HG03064 (cell line): ENCODE results near the gene LUC7L3.

Experiments
- ATAC-seq: cut with Tn5 transposase; IDR thresholded peaks from one replicate; pipeline ENCODE4 v1.9.1; 2021; ENCODE audit warnings: low read depth; ENCODE audit not compliant: unreplicated experiment

LUC7L3 gene

GRCh38 chr17:50685691-50686493 is 33.5 kb upstream of the LUC7L3 start:
- no peak for ATAC-seq

DNA sequence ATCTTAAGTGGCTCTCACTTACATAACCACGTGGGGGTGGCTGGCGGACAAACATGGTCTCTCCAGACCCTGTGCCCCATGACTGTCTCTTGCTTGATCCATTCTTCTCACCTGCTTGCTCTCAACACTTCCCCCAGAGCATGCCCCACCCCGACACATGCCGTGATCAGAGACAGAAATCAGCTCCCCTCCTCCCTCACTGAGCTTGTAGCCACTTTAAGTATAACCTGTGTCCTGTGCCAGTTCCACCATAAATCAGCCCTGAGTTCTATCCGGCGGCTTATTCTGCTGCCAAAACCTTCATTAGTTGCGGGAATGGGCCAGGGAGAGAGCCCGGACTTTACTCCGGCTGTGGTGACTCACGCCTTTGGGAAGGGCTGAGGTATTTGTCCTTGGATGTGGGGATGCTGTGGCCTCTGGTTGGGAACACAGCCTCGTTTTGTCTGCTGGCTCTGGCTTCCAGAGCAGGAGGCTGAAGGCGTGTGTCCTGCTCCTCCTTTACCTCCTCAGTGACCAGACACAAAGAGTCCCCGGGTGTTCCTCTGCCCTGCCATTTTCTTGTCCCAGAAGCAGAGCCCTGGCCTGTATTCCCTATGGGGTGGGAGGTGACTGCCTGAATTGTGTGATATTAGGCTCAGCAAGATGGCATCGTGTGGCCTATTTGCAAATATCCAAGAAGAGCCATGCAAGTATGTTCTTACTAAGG is 32.8 kb upstream of the LUC7L3 start:
- ATAC-seq, result no peak

DNA sequence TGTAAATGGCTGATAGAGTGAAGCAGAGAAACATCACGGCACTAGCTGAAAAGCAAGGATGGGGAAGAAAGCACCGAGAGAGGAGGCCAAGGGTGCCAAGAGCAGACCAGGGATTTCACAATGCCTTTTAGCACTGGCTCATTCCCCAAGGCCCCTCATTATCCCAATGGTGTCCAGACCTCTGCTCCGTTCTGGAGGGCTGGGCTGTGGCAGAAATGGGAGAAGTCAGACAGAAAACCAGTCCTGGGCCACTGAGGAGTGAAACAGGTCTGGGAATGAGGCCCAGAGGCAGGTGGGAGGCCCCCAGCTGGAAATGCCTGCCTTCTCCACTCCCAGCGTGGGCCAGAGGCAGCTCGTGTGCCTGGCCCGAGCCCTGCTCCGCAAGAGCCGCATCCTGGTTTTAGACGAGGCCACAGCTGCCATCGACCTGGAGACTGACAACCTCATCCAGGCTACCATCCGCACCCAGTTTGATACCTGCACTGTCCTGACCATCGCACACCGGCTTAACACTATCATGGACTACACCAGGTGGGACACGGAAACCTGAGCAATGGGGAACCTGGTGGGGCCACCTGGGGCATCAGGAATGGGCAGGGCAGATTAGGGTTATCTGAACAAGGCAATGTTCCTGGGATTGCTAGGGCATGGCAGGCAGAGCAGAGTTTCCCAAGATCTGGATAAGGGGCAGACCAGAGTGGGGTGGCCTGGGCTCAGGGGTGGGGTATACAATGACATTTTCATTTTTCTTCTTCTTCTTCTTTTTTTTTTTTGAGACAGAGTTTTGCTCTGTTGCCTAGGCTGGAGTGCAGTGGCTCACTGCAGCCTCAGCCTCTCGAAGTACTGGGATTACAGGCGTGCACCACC is 32.0 kb upstream of the LUC7L3 start:
- ATAC-seq, result no peak

- ATAC-seq, result no peak
These were observed 31.2 kb upstream of the LUC7L3 start for GRCh38 chr17:50688245-50688644.

- ATAC-seq, result no peak
These were observed 30.2 kb upstream of the LUC7L3 start for GRCh38 chr17:50689251-50689650.

GRCh38 chr17:50689956-50690886 is 29.2 kb upstream of the LUC7L3 start:
- ATAC-seq, result no peak

DNA sequence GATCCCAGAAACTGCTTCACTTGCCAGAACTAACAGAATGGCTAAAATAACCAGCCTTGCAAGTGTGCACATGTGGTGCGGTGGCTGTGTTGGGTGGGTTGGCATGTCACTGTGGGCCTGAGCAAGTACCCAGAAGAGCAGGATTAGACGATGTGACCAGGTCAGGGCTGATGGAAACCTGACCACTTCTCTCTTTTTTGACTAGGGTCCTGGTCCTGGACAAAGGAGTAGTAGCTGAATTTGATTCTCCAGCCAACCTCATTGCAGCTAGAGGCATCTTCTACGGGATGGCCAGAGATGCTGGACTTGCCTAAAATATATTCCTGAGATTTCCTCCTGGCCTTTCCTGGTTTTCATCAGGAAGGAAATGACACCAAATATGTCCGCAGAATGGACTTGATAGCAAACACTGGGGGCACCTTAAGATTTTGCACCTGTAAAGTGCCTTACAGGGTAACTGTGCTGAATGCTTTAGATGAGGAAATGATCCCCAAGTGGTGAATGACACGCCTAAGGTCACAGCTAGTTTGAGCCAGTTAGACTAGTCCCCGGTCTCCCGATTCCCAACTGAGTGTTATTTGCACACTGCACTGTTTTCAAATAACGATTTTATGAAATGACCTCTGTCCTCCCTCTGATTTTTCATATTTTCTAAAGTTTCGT is 28.4 kb upstream of the LUC7L3 start:
- ATAC-seq, result no peak

- no peak for ATAC-seq
These were observed 27.6 kb upstream of the LUC7L3 start for GRCh38 chr17:50691550-50692447.

- no peak for ATAC-seq
These were observed 26.9 kb upstream of the LUC7L3 start for GRCh38 chr17:50692448-50693035.

DNA sequence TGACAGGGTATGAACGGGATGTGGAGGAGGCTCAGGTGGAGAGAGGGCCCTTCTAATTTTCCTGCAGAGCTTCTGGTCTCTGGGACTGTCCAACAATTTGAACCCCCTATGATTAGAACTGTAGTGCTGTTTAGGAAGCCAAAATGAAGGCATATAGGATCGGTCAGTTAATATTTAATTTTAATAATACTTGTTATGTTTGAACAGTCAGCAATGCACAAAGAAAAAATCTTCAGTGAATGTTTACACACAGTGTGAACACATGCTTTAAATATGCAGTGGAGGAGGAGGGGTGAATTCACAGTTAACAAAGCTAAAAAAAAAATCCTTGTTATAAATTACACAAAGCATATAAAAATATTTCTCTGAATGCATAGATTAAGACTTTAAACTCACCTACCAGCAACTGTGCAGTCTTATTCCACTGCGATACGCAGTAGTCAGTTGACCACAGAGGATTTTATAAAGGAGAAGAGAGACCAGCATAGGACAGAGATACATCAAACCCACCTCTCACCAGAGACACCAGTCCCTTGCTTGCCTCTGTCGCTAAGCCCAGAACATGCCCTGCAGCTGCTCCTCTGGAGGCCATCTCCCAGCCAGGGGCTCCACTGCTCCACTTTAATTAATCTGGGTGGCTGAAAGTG is 26.2 kb upstream of the LUC7L3 start:
- ATAC-seq, result no peak

DNA sequence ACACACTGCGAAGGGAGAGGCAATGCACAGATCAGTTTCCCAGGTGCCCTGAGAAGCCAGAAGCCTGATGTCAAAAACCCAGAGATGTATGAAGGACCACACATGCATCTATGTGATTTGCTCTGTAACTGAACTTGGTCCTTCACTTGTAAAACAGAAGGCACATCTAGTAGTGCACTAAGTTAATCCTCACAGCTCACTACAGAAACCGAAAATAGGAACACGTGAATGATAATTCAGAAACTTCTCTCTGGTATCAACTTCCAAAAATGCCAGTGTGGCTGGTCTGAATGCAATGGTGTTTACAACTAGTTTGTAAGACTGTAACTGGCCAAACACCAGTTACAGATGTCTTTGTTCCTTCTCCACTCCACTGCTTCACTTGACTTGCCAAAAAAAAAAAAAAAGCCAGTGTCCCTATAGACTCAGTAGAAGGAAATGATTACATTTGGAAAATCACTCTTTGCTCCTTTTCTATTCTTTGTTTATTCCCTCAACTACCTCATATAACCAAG is 23.0 kb upstream of the LUC7L3 start:
- no peak for ATAC-seq

DNA sequence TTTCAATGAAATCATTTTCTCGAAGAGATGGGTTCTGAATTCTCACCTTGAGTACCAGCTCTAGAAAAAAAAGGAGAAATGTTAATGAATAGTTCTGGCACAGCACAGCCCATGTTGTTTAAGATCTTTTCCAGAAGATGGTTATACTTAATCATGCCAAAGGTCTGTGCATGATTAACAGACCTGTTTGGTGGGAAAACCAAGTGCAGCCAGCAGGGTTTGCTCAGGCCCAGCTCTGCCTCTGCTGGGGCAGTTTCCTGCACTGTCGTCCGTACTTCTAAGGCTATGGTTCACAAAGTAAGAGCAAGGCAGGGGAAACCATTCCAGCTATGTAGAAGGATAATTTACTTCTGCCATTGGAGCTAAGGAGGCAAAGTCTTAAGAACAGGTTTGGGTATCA is 22.3 kb upstream of the LUC7L3 start:
- no peak for ATAC-seq

DNA sequence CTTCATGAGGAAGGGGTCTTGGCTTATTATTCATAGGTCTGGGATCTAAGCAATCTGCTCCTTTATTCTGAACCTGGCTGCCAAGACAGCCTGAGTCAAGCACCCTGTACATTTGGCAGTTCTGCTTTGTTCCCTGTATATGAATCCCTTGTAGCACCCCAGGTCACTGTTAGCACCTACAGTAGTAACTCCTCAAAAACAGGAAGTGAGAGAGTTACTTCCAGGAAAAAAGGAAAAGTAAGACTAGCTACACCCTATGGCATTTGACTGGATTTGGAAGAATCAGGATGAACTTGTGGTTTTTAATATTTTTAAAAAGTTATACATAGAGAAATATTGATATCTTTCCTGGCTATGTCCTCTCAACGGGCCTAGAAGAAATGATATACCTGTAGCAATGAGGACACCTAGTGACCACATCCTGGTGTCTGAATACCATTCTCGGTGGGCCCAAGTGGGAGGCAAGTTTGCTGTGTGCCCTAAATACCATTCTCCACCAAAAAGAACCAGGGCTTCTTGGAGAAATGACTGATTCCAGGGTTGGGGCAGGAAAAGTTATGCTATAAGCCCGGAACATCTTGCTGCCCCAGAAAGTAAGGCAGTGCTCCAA is 21.6 kb upstream of the LUC7L3 start:
- no peak for ATAC-seq

GRCh38 chr17:50699410-50699809 is 20.0 kb upstream of the LUC7L3 start:
- no peak for ATAC-seq

- no peak for ATAC-seq
These were observed 16.2 kb upstream of the LUC7L3 start for GRCh38 chr17:50703162-50703561.

- ATAC-seq, result peak; percentile 57
These were observed 11.9 kb upstream of the LUC7L3 start, which contains the start of gene ANKRD40 for GRCh38 chr17:50707289-50708049. TSS of gene ANKRD40 (minus strand) at chr17:50707914. CDS start at chr17:50707654, 260 bp downstream.
